ENCODE measurements around the gene TSEN2. TPM values are rescaled to one million over a fixed set of nuclear protein-coding genes. Genes with fewer than 3 reads are reported as not detected.

The TSEN2 gene
- total RNA-seq, 1 donor from 2014 or later, result 18.6 TPM

DNA sequence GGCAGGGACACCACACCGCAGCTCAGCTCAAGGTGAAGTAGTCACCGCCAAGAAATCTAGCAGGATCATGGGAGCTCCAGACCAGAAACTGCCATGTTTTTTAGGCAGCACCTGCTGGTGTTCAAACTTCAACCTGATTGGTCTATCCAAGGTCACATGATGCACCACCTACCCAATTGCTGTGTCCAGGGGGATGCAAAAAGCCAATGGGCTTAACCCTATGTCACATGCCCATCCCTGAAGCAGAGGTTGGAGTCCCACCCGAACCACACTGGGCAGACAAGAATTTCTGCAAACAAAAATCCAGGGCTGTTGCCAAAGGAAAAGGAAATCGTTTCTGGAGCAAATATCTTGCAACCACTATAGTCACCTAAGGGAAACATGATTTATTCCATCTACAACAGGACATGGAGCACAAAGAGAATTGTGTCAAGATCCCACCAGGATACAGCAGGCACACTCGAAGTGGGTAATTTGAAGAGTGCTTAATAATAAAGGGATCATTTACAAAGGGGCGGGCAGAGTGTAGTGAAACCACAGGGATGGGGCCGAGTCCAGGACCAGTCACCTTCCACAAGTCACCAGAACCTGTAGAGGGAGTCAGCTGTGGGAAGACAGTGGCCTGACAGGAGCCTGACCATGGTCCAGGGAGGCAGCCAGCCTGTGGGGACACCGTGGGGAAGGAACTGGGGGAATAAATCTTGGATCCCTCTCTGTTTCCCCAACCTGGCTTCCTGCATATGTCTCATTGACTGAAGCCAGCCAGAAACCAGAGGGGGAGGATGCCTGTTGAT is 34.2 kb upstream of the TSEN2 start:
- H3K27me3 Mint-ChIP-seq (ENCODE audit: unreplicated experiment), result peaks cover 8% of the 10 kb centered on the region
- no peak overlapping the region for H3K27ac Mint-ChIP-seq (ENCODE audit: unreplicated experiment)
- H3K4me3 Mint-ChIP-seq (ENCODE audit: unreplicated experiment), result no peak overlapping the region

DNA sequence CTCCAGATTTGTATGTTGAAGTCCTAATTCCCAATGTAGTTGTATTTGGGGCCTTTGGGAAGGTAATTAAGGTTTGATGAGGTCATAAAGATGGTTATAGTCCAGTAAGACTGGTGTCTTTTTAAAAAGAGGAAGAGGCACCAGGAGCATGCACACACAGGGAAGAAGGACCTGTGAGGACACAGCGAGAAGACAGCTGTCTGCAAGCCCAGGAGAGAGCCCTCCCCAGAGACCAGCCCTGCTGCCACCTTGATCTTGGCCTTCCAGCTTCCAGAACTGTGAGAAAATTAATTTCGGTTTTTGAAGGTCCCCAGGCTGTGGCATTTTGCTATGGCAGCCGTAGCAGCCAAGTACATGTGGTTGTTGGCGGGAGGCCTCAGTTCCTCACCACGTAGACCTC is 32.8 kb upstream of the TSEN2 start:
- Mint-ChIP-seq H3K36me3 (ENCODE audit: unreplicated experiment) (no peaks in the 10 kb centered on the region), H3K4me3 (ENCODE audit: unreplicated experiment) (no peak overlapping the region), H3K27ac (ENCODE audit: unreplicated experiment) (no peak overlapping the region), H3K27me3 (ENCODE audit: unreplicated experiment) (peaks cover 5% of the 10 kb centered on the region), H3K4me1 (ENCODE audit: low read depth, unreplicated experiment) (peaks cover 2% of the 10 kb centered on the region), H3K9me3 (ENCODE audit: unreplicated experiment) (peaks cover 2% of the 10 kb centered on the region)
- TF ChIP-seq, protein P1, sequence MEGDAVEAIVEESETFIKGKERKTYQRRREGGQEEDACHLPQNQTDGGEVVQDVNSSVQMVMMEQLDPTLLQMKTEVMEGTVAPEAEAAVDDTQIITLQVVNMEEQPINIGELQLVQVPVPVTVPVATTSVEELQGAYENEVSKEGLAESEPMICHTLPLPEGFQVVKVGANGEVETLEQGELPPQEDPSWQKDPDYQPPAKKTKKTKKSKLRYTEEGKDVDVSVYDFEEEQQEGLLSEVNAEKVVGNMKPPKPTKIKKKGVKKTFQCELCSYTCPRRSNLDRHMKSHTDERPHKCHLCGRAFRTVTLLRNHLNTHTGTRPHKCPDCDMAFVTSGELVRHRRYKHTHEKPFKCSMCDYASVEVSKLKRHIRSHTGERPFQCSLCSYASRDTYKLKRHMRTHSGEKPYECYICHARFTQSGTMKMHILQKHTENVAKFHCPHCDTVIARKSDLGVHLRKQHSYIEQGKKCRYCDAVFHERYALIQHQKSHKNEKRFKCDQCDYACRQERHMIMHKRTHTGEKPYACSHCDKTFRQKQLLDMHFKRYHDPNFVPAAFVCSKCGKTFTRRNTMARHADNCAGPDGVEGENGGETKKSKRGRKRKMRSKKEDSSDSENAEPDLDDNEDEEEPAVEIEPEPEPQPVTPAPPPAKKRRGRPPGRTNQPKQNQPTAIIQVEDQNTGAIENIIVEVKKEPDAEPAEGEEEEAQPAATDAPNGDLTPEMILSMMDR (IDR thresholded peaks at IDR 0.05; ENCODE audit: partially characterized antibody, unreplicated experiment), result no peak
- DNase-seq, result no peak

More for the DNA sequence above, 34.2 kb upstream of the TSEN2 start:
- H3K4me1 Mint-ChIP-seq (ENCODE audit: low read depth, unreplicated experiment), result peaks cover 2% of the 10 kb centered on the region
- no peaks in the 10 kb centered on the region for H3K36me3 Mint-ChIP-seq (ENCODE audit: unreplicated experiment)
- DNase-seq, result no peak
- TF ChIP-seq, protein P1 (IDR thresholded peaks at IDR 0.05; ENCODE audit: partially characterized antibody, unreplicated experiment), result no peak
- peaks cover 2% of the 10 kb centered on the region for H3K9me3 Mint-ChIP-seq (ENCODE audit: unreplicated experiment)

DNA sequence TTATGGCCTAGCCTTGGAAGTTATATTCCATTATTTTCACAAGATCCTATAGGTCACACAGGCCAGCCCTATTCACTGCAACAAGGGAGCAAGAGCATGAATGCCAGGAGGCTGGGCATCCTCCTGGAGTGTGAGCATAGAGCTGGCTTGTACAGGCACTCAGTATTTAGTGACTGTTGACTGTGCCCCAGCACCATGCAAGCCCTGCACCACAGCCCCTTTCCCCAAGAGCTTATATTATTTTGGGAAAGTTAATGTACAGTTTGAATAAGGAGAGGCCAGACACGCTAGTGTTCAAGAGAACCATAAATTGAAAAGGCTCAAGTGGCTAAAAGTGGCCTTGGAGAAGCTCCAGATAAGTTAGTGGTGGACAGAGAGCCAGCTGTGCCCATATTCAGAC is 32.3 kb upstream of the TSEN2 start:
- TF ChIP-seq, protein P1 (IDR thresholded peaks at IDR 0.05; ENCODE audit: partially characterized antibody, unreplicated experiment), result no peak
- H3K9me3 Mint-ChIP-seq (ENCODE audit: unreplicated experiment), result peaks cover 2% of the 10 kb centered on the region
- H3K36me3 Mint-ChIP-seq (ENCODE audit: unreplicated experiment), result no peaks in the 10 kb centered on the region
- no peak overlapping the region for H3K4me3 Mint-ChIP-seq (ENCODE audit: unreplicated experiment)
- peaks cover 2% of the 10 kb centered on the region for H3K4me1 Mint-ChIP-seq (ENCODE audit: low read depth, unreplicated experiment)
- peaks cover 5% of the 10 kb centered on the region for H3K27me3 Mint-ChIP-seq (ENCODE audit: unreplicated experiment)
- H3K27ac Mint-ChIP-seq (ENCODE audit: unreplicated experiment), result no peak overlapping the region
- DNase-seq, result no peak

DNA sequence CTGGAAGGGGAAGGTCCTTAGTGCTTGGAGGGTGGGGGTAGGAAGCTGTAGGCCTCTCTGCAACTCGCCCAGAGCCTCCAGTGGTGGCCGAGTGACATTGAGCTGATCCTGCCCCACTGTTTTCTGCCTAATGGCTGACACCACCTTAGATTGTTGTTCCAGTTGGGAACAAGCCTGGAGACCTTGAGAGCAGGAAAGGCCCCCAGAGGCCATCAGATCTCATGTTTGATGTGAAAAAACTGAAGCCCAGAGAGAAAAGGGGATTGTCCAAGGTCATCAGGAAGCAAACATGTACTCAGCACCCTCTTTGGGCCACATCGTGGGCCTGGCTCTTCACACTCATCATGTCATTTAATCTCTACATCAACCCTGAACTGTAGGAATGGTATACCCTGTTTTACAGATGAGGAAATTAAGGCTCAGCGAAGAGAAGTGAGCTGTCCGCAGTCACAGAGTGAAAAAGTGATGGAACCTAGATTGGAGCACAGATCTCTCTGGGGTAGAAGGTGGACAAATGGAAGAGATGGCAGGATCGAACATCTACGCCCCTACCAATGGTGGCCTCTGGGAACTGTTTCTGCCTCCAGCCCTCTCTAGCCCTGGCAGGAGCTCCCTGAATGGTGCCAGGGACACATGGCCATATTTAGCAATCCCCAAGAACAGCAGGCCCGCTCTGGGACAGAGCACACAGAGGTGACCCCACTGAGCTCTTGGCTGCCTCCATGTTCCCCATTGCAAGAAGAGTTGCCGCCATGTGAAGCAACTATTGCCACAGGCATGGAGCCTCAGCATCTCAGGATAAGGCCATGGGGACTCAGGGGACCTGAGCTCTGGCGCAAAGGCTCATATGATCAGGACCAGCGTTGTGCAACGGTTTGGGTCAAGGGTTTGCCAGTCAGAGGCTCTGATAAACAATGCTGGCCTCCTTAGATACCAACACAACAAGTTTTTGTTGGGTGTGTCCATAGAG is 31.6 kb upstream of the TSEN2 start:
- Mint-ChIP-seq H3K4me1 (ENCODE audit: low read depth, unreplicated experiment) (peaks cover 2% of the 10 kb centered on the region), H3K9me3 (ENCODE audit: unreplicated experiment) (peaks cover 2% of the 10 kb centered on the region), H3K4me3 (ENCODE audit: unreplicated experiment) (no peak overlapping the region), H3K27ac (ENCODE audit: unreplicated experiment) (no peak overlapping the region), H3K27me3 (ENCODE audit: unreplicated experiment) (peaks cover 2% of the 10 kb centered on the region), H3K36me3 (ENCODE audit: unreplicated experiment) (no peaks in the 10 kb centered on the region)
- TF ChIP-seq, protein P1 (IDR thresholded peaks at IDR 0.05; ENCODE audit: partially characterized antibody, unreplicated experiment), result no peak
- no peak for DNase-seq
